Fibroblast of lung (primary cell): ENCODE results near the gene PRG3. TPM values are rescaled to one million over a fixed set of nuclear protein-coding genes. Genes with fewer than 3 reads are reported as not detected.

ENCODE experiments used
- DNase-seq, 2 donors: peaks; one replicate each; pipeline versions ENCODE4 v3.0.0 to v3.0.0-alpha.2; 2010; ENCODE audit warnings: low read depth in 2 of 2
- H2AFZ ChIP-seq: 2 replicates; pipeline ENCODE4 v1.5.1; 2012; ENCODE audit warnings: low read length, control low read depth, inconsistent platforms
- H3K27ac ChIP-seq: 2 replicates; pipeline ENCODE4 v1.5.1; 2011; ENCODE audit warnings: low read length, control low read depth; ENCODE audit not compliant: insufficient read depth
- H3K27me3 ChIP-seq: 2 replicates; pipeline ENCODE4 v1.5.1; 2011; ENCODE audit warnings: mild to moderate bottlenecking, low read length; ENCODE audit not compliant: control insufficient read depth, insufficient read depth
- H3K36me3 ChIP-seq: 2 replicates; pipeline ENCODE4 v1.5.1; 2011; ENCODE audit warnings: low read length; ENCODE audit not compliant: control insufficient read depth, insufficient read depth
- H3K4me1 ChIP-seq: 2 replicates; pipeline ENCODE4 v1.5.1; 2011; ENCODE audit warnings: low read length; ENCODE audit not compliant: control insufficient read depth, insufficient read depth; ENCODE audit errors: extremely low read depth
- H3K4me2 ChIP-seq: 2 replicates; pipeline ENCODE4 v1.5.1; 2011; ENCODE audit warnings: low read length, control low read depth; ENCODE audit not compliant: insufficient read depth; ENCODE audit errors: extremely low read depth
- H3K4me3 ChIP-seq, 4 experiments: fragments of 200-600 bp in 1 of 4; sonication (generic) in 1 of 4; replicated peaks in 1 of 4; 2 replicates each; pipeline ENCODE4 v1.5.1; 2011 to 2016; ENCODE audit warnings: low read length in 4 of 4, low read depth in 3 of 4, mild to moderate bottlenecking in 3 of 4, control low read depth in 2 of 4, inconsistent platforms in 1 of 4, mixed read lengths in 1 of 4; ENCODE audit not compliant: insufficient read depth in 1 of 4; ENCODE audit errors: control extremely low read depth in 1 of 4
- H3K79me2 ChIP-seq: 2 replicates; pipeline ENCODE4 v1.5.1; 2012; ENCODE audit warnings: mild to moderate bottlenecking, low read length, inconsistent platforms; ENCODE audit not compliant: control insufficient read depth, insufficient read depth
- H3K9ac ChIP-seq: 2 replicates; pipeline ENCODE4 v1.5.1; 2011; ENCODE audit warnings: mild to moderate bottlenecking, low read length, control low read depth; ENCODE audit not compliant: insufficient read depth
- H3K9me3 ChIP-seq: 2 replicates; pipeline ENCODE4 v1.5.1; 2012; ENCODE audit warnings: low read depth, low read length; ENCODE audit not compliant: control insufficient read depth, insufficient read depth
- H4K20me1 ChIP-seq: 2 replicates; pipeline ENCODE4 v1.5.1; 2011; ENCODE audit warnings: low read length; ENCODE audit not compliant: control insufficient read depth, insufficient read depth; ENCODE audit errors: extremely low read depth
- CTCF ChIP-seq, 2 donors: IDR thresholded peaks in 1 of 2; conservative IDR thresholded peaks in 1 of 2; 1 replicate in 1 of 2; 2 replicates in 1 of 2; pipeline ENCODE4 v1.5.1; 2011 to 2012; ENCODE audit warnings: low read length in 2 of 2, control low read depth in 1 of 2, inconsistent platforms in 1 of 2, low read depth in 1 of 2, mild to moderate bottlenecking in 1 of 2
- EZH2 ChIP-seq: IDR thresholded peaks from 2 replicates; pipeline ENCODE4 v1.5.1; 2012; ENCODE audit warnings: low read length, control low read depth, mild to moderate bottlenecking; ENCODE audit errors: missing control alignments
- polyA plus RNA-seq, 2 donors: library from polyadenylated mRNA; depleted of rRNA in 1 of 2; stranded (reverse) in 1 of 2; unstranded in 1 of 2; fragments of >200 nt; gene quantifications; 2 replicates each; pipeline ENCODE4 v1.2.1, GENCODE V29; 2011 to 2012; ENCODE audit warnings: missing spikeins in 1 of 2
- total RNA-seq: library from RNA; depleted of rRNA; stranded (reverse); fragments of >200 nt; gene quantifications from 2 replicates; pipeline ENCODE4 v1.2.1, GENCODE V29; 2014

The PRG3 gene
- total and polyA plus RNA-seq, 2 donors (not counting 1 experiment from before 2014, with no cell fraction given), result not detected

GRCh38 chr11:57408771-57409170 lies 27.8 kb upstream of the PRG3 start:
- H3K9me3 ChIP-seq, result no peaks in the 10 kb centered on the region
- no peak for DNase-seq
- peaks cover 15% of the 10 kb centered on the region for H3K36me3 ChIP-seq
- H3K4me3 ChIP-seq, result no peak overlapping the region
- no peak overlapping the region for H3K9ac ChIP-seq
- H4K20me1 ChIP-seq, result no peaks in the 10 kb centered on the region
- peaks cover 4% of the 10 kb centered on the region for H3K4me1 ChIP-seq
- no peak overlapping the region for H2AFZ ChIP-seq
- no peak for TF ChIP-seq EZH2
- TF ChIP-seq CTCF (conservative IDR thresholded peaks at IDR 0.05 in 1 of 2, IDR thresholded peaks at IDR 0.05 in 1 of 2; ENCODE audit: low read depth in 1 of 2, low read length in 2 of 2), result no peak
- H3K4me2 ChIP-seq, result no peak overlapping the region
- no peaks in the 10 kb centered on the region for H3K79me2 ChIP-seq
- H3K27me3 ChIP-seq, result no peaks in the 10 kb centered on the region
- no peak overlapping the region for H3K27ac ChIP-seq

GRCh38 chr11:57407941-57408475 lies 27.1 kb upstream of the PRG3 start:
- TF ChIP-seq CTCF (conservative IDR thresholded peaks at IDR 0.05 in 1 of 2, IDR thresholded peaks at IDR 0.05 in 1 of 2; ENCODE audit: low read depth in 1 of 2, low read length in 2 of 2), result no peak
- TF ChIP-seq EZH2, result no peak
- H3K9me3 ChIP-seq, result no peaks in the 10 kb centered on the region
- no peak overlapping the region for H2AFZ ChIP-seq
- no peaks in the 10 kb centered on the region for H3K79me2 ChIP-seq
- no peak overlapping the region for H3K9ac ChIP-seq
- no peaks in the 10 kb centered on the region for H4K20me1 ChIP-seq
- H3K27me3 ChIP-seq, result no peaks in the 10 kb centered on the region
- peaks cover 4% of the 10 kb centered on the region for H3K4me1 ChIP-seq
- no peak overlapping the region for H3K4me2 ChIP-seq
- no peak overlapping the region for H3K27ac ChIP-seq
- DNase-seq, result no peak
- peaks cover 14% of the 10 kb centered on the region for H3K36me3 ChIP-seq
- no peak overlapping the region for H3K4me3 ChIP-seq

GRCh38 chr11:57407010-57407920 lies 26.3 kb upstream of the PRG3 start:
- peaks cover 14% of the 10 kb centered on the region for H3K36me3 ChIP-seq
- H4K20me1 ChIP-seq, result no peaks in the 10 kb centered on the region
- H3K9ac ChIP-seq, result no peak overlapping the region
- H3K27ac ChIP-seq, result no peak overlapping the region
- no peaks in the 10 kb centered on the region for H3K27me3 ChIP-seq
- peaks cover 4% of the 10 kb centered on the region for H3K4me1 ChIP-seq
- no peak for DNase-seq
- TF ChIP-seq EZH2 (no peak), CTCF (conservative IDR thresholded peaks at IDR 0.05 in 1 of 2, IDR thresholded peaks at IDR 0.05 in 1 of 2; ENCODE audit: low read depth in 1 of 2, low read length in 2 of 2) (no peak)
- H2AFZ ChIP-seq, result no peak overlapping the region
- no peaks in the 10 kb centered on the region for H3K79me2 ChIP-seq
- no peak overlapping the region for H3K4me2 ChIP-seq
- no peaks in the 10 kb centered on the region for H3K9me3 ChIP-seq
- H3K4me3 ChIP-seq, result no peak overlapping the region
